A673 (cell line): Measurements from ENCODE around the gene PEX26. TPM values are rescaled to one million over a fixed set of nuclear protein-coding genes. Genes with fewer than 3 reads are reported as not detected.
"Not testable (repeated sequence)": the region's sequence is repeated elsewhere in the genome, so short reads cannot be mapped to it uniquely, and the experiment has no call there.

Experiments used
- BruUV-seq: library from RNA; stranded (reverse); fragments of 400-500 nt; replicated peaks from 2 replicates; lab custom pipeline; 2021; lab: Mats Ljungman, UMichigan
- CTCF ChIA-PET: fragments of 300-600 bp; sonication (Branson Sonifier 250); formaldehyde crosslinking; loops from one replicate; lab custom pipeline; 2022; ENCODE audit warnings: antibody characterized with exemption; lab: Charles Lee
- POLR2A ChIA-PET: fragments of 300-600 bp; sonication (Branson Sonifier 250); formaldehyde crosslinking; loops from one replicate; lab custom pipeline; 2022; ENCODE audit warnings: antibody characterized with exemption; ENCODE audit not compliant: low non-redundant PET; lab: Charles Lee
- DNase-seq: peaks from one replicate; pipeline ENCODE4 v3.0.0-alpha.2; 2015; ENCODE audit warnings: low spot score
- H3K27ac ChIP-seq: fragments of 200-600 bp; sonication (generic); 2 replicates; pipeline ENCODE4 v1.5.1; 2016; ENCODE audit warnings: mixed run types, low read depth, mild to moderate bottlenecking, mixed read lengths, antibody characterized with exemption, low read length; ENCODE audit not compliant: poor library complexity, severe bottlenecking
- H3K27me3 ChIP-seq: fragments of 200-600 bp; sonication (generic); replicated peaks from 2 replicates; pipeline ENCODE4 v1.6.1; 2017; ENCODE audit warnings: mixed run types, low read depth, mild to moderate bottlenecking, mixed read lengths, antibody characterized with exemption, low read length; ENCODE audit not compliant: insufficient read depth, poor library complexity
- H3K36me3 ChIP-seq: fragments of 200-600 bp; sonication (generic); 2 replicates; pipeline ENCODE4 v1.6.1; 2016; ENCODE audit warnings: mixed run types, mild to moderate bottlenecking, mixed read lengths, antibody characterized with exemption, low read length; ENCODE audit not compliant: insufficient read depth, poor library complexity, severe bottlenecking
- H3K4me1 ChIP-seq: fragments of 200-600 bp; sonication (generic); 2 replicates; pipeline ENCODE4 v1.6.1; 2017; ENCODE audit warnings: mixed run types, mild to moderate bottlenecking, mixed read lengths, antibody characterized with exemption, low read length; ENCODE audit not compliant: insufficient read depth, poor library complexity, severe bottlenecking
- H3K4me3 ChIP-seq: fragments of 200-600 bp; sonication (generic); 2 replicates; pipeline ENCODE4 v1.5.1; 2016; ENCODE audit warnings: low read depth, mixed run types, mild to moderate bottlenecking, mixed read lengths, low read length; ENCODE audit not compliant: poor library complexity, severe bottlenecking
- H3K9me3 ChIP-seq: fragments of 200-600 bp; sonication (generic); 2 replicates; pipeline ENCODE4 v1.6.1; 2016; ENCODE audit warnings: mixed run types, low read depth, mild to moderate bottlenecking, mixed read lengths, antibody characterized with exemption, low read length; ENCODE audit not compliant: poor library complexity, severe bottlenecking
- CTCF ChIP-seq: fragments of 300-800, 200-600 bp; sonication (generic); conservative IDR thresholded peaks from 2 replicates; pipeline ENCODE4 v1.5.1; 2017; ENCODE audit warnings: low read depth, mild to moderate bottlenecking, antibody characterized with exemption, low read length, moderate library complexity, mixed read lengths
- EZH2 ChIP-seq: fragments of 200-600 bp; sonication (generic); IDR thresholded peaks from 2 replicates; pipeline ENCODE4 v1.6.1; 2017; ENCODE audit warnings: borderline replicate concordance, low read depth, mild to moderate bottlenecking, mixed read lengths, antibody characterized with exemption, low read length; ENCODE audit not compliant: poor library complexity, severe bottlenecking
- intact Hi-C: fragments of 100-400 bp; cut with micrococcal nuclease; formaldehyde crosslinking; loops from one replicate; pipeline ENCODE4 v1.10.0; 2022; ENCODE audit not compliant: unreplicated experiment
- total RNA-seq: library from RNA; stranded (reverse); gene quantifications from 2 replicates; pipeline ENCODE4 v1.2.3, GENCODE V29; 2021

PEX26 gene
- total RNA-seq, 1 experiment from 2014 or later: 36.9 TPM

GRCh38 chr22:18071968-18072310 lies 5.9 kb upstream of the PEX26 start:
- intact Hi-C loops: loop anchor here (10.0 kb wide), 1 partner anchor 517 kb away; no protein-coding TSS in a partner anchor
- H3K36me3 ChIP-seq: no peaks in the 10 kb centered on the region
- no peaks in the 10 kb centered on the region for H3K27me3 ChIP-seq
- TF ChIP-seq CTCF (no peak), EZH2 (no peak)
- no peak overlapping the region for H3K4me3 ChIP-seq
- ChIA-PET CTCF (no interaction called here), POLR2A (no interaction called here)
- DNase-seq: no peak
- peaks cover 8% of the 10 kb centered on the region for H3K4me1 ChIP-seq
- H3K9me3 ChIP-seq: no peaks in the 10 kb centered on the region
- BruUV-seq: no TSS peak
- H3K27ac ChIP-seq: no peak overlapping the region

DNA sequence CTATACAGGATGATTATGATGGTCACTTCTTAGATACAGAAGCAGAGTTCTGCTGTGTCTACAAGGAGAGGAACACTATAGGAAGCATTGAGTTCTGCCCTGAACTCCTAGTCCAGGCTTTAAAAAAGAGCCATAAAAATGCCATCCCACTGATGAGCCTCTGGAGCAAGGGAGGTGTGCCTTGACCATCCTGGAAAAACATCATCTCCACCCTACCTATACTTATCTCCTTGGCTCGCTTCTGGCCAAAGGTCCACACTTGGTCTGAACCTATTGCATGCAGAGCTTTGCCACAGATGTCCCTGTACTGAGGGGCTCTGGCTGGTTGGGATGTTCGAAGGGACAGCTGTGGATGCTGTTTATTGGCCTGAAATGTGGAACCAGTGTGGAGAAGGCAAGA lies 4.3 kb upstream of the PEX26 start:
- Histone ChIP-seq H3K36me3 (no peaks in the 10 kb centered on the region), H3K4me1 (peaks cover 12% of the 10 kb centered on the region), H3K4me3 (no peak overlapping the region), H3K27ac (no peak overlapping the region), H3K9me3 (no peaks in the 10 kb centered on the region), H3K27me3 (no peaks in the 10 kb centered on the region)
- ChIA-PET POLR2A (no interaction called here), CTCF (no interaction called here)
- no TSS peak for BruUV-seq
- intact Hi-C loops: loop anchor here (10.0 kb wide), 1 partner anchor 519 kb away; no protein-coding TSS in a partner anchor
- TF ChIP-seq EZH2 (no peak), CTCF (no peak)
- DNase-seq: no peak

DNA sequence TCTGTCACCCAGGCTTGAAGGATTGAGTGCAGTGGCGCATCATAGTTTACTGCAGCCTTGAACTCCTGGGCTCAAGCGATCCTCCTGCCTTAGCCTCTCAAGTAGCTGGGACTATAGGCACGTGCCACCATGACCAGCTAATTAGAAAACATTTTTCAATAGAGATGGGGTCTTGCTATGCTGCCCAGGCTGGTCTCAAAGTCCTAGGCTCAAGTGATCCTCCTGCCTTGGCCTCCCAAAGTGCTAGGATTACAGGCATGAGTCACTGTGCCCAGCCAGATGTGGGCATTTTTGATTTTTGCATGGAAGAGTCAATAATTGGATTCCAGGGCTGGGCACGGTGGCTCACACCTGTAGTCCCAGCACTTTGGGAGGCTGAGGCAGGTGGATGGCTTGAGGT lies 3.9 kb upstream of the PEX26 start:
- H3K4me3 ChIP-seq, DNase-seq, CTCF ChIA-PET, H3K9me3 ChIP-seq, POLR2A ChIA-PET, H3K27ac ChIP-seq, H3K27me3 ChIP-seq, BruUV-seq, H3K36me3 ChIP-seq: not testable (repeated sequence)
- peaks cover 16% of the 10 kb centered on the region for H3K4me1 ChIP-seq
- intact Hi-C loops: loop anchor here (10.0 kb wide), 1 partner anchor 519 kb away; no protein-coding TSS in a partner anchor

DNA sequence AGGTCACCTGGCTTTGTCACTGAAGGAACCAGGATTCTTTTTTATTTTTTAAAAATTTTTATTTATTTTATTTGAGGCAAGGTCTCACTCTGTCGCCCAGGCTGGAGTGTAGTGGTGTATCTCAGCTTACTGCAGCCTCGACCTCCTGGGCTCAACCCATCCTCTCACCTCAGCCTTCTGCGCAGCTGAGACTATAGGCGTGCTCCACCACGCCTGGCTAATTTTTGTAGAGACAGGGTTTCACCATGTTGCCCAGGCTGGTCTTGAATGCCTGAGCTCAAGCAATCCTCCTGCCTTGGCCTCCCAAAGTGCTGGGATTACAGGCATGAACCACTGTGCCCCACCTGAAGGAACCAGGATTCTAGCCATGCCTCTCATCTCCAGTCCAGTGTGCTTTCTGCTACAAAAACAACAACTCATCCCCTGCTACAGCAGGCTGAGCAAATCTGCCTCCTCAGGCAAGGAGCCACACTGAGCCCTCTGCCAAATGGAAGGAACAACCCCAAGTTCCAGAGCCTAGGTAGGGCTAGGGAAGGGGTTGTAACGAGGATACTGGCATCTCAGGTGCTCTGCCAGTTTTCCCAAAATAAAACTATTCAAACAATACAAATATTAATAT lies 2.6 kb upstream of the PEX26 start:
- no peaks in the 10 kb centered on the region for H3K27me3 ChIP-seq
- H3K4me3 ChIP-seq: no peak overlapping the region
- TF ChIP-seq EZH2 (no peak), CTCF (no peak)
- no peaks in the 10 kb centered on the region for H3K9me3 ChIP-seq
- BruUV-seq: no TSS peak
- peaks cover 19% of the 10 kb centered on the region for H3K4me1 ChIP-seq
- CTCF ChIA-PET: interaction anchor here (0.6 to 2.1 kb wide), 9 partner anchors 12 to 335 kb away, joined by 3 to 24 read pairs (median 5); no protein-coding TSS in a partner anchor
- intact Hi-C loops: loop anchor here (5.0 to 10.0 kb wide), 2 partner anchors 48 to 520 kb away; no protein-coding TSS in a partner anchor
- H3K27ac ChIP-seq: no peak overlapping the region
- no peak for DNase-seq
- POLR2A ChIA-PET: no interaction called here
- peaks cover 8% of the 10 kb centered on the region for H3K36me3 ChIP-seq
